Measurements from ENCODE around the gene PLCL1.

The PLCL1 gene

DNA sequence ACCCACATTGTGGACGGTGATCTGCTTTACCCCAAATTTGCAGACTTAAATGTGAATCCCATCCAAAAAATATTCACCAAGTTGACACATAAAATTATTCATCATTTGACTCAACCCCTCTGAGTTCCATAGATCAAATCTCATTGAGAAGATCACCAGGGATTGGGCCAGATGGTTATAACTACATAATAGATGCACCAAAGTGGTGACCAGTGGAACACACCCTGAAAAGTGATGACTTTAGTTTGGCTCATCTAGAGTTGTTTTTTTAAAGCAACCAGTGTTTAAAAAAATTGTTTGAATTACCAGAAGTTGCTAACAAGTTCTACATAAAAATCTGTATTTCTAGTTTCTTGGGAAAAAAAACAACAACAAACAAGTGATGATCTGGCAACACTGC is 155.0 kb downstream of the PLCL1 start:
- DNase-seq: no peak

DNA sequence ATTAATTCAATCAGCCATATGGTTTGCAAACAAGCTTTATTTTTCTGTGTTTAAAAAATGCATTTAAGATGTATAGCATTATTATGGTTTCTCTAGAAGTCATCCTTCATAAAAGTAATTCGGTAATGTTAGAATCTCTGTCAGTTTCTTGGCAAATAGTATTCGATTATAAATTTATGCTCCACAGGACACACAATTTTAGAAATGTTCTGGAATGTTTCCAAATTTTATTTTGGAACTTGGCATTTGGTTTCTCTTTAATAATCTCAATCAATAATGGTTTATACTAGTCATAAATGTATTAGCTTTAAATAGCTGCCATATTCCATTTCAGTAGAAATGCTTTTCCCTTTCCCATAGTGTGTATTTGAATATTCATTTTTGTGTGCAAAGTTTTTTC is 156.4 kb downstream of the PLCL1 start:
- DNase-seq: no peak

DNA sequence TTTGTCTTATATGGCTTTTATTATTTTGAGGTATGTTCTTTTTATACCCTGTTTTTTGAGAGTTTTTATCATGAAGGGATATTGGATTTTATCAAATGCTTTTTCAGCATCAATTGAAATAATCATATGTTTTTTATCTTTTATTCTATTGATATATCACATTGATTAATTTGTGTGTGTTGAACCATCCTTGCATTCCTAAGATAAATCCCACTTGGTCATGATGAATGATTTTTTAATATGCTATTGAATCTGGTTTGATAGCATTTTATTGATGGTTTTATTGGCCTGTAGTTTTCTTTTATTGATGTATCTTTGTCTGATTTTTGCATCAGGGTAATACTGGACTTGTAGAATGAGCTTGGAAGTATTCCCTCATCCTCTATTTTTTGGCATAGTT is 160.3 kb downstream of the PLCL1 start:
- no peak for DNase-seq

DNA sequence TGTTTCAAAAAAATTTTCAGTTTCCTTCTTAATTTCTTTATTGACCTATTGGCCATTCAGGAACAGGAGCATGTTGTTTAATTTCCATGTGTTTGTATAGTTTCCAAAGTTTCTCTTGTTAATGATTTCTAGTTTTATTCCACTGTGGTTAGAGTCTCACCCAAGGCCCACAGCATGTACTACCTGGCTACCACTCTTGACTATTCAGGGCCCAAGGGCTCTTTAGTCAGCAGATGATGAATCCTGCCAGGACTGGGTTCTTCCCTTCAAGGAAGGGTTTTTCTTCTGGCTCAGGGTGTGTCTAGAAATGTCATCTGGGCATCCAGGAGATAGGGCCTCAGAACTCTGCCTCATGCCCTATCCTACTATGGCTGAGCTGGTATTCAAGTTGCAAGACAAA is 161.4 kb downstream of the PLCL1 start:
- no peak for DNase-seq

DNA sequence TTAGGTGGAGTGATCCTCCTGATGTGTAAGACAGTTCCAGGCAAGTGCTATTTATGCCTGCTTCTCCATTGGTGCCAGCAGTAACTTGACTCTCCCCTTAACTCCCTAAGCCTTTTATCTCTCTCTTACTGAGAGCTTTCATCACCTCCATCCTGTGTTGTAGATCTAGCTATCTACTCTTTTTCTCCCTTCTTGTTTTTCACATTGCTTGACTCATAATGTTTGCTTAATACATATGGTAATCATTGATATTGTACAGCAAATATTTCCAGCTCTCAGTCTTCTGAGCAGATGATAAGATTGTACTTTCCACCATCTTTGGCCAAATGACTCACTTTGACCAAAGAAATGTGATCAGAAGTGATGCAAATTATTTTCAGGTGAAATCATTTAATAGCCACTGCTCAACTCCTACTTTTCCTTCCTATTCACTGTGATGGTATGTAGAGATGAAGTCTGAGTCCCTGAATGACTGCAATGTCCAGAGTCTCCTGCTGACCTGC is 165.0 kb downstream of the PLCL1 start:
- no peak for DNase-seq

DNA sequence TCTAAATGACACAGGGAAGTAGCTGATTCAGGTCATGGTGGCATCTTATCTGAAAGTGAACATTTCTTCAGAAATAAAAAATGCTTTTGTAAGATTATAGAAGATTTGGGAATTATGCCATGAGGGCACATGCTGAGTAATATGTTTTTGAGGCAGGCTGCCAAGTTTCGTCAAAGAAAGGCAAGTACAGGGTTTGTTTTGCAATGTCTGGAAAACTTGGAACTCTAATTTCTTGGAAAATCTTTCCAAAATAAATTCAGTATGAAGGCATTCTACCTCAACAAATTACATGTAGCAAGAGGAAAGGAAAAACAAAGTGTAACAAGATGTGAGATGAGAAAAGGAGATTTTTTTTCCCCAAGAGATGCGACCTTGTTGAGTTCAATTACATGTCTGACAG is 167.7 kb downstream of the PLCL1 start:
- no peak for DNase-seq

DNA sequence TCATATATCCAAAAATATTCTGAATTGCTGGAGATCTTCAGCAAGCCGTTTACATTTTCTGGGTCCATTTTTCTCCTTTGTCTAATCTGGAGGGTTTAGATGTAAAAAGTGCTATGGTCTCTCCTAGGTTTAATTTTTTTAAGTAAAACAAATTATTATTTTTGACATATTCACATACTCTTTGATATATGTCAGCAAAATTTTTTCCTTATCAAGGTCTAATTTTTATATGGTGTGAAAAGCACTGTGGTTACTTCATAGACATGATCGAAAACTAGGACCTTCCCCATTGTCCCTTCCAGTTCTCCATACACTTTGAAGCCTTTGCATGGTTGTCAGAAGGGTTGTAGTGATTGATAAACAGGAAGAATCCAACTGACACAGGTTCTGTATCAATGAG is 168.2 kb downstream of the PLCL1 start:
- no peak for DNase-seq

DNA sequence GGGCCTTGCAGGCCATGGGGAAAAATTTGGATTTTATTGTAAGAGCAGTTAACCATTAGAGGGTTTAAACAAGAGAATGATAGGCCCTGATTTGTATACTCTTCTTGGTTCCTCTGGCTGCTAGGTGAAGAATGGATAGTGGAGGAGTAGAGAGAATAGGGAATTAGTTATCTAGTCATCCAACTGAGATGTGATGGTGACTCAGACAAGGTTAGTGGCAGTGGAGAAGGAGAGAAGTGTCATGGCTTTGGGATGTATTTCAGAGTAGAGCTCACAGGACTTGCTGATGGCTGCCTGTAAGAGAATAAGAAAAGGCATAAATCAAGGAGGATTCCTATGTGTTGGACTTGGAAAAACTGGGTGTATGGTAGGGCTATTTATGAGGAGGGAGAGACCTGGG is 169.4 kb downstream of the PLCL1 start:
- no peak for DNase-seq

DNA sequence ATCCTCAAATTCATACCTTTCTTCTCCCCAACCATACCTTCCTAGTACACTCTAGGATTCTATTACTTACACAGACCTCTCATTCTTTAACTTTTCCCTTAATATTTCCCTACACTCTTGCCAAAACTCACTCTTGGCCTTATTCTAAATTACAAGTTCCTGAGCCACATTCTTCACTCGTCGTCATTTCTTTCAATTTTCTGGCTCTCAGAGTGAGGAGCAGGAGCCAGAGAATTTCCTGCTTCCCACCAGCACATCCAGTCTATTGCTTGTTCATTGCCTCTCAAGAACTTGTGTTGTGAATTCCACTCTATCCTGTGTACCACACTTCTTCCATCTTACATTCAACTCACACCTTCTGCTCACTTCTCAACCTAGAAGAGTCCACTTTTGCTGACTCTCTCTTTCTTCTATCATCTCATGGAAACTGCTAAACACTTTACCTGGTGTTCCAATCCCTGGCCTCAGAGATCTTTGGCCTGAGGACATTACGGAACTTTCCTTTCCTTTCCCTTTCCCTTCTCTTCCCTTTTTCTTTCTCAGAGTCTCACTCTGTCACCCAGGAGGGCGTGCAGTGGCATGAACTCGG is 171.6 kb downstream of the PLCL1 start:
- no peak for DNase-seq

DNA sequence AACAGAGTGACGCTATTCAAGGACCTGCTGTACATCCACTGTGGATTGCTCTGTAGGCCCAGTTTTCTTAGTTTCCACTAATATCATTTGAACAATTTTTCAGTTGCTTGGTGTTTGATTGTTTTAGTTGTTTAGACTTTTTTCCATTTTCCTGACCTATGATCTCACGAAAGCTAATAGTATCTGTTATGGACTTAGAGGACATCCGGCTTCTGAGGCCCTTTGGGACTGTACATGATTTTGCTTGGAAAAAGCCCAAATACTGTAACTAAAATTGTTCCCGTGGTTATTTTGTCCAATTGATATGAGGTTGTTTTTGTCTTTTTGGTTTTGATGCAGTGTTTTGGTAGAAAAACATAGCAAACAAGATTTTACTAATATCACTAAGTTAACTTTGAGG is 174.6 kb downstream of the PLCL1 start:
- no peak for DNase-seq

DNA sequence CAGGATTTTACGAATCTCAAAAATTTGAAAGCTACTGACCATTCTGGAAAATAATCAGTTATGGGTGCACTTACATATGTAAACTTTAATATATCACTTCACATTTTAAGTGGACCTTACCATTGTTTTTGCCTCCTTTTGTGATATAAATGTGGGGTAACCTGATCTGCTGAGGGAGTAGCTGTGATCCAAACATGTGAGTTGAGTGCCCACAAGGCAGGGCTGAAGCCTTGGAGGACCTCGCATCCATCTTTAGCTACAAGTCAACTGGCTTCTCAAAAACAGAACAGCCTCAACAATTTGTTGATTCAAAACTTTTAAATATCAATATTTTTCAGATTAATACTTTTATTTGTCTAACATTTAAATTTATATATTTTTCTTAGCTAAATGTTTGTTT is 178.2 kb downstream of the PLCL1 start:
- no peak for DNase-seq

DNA sequence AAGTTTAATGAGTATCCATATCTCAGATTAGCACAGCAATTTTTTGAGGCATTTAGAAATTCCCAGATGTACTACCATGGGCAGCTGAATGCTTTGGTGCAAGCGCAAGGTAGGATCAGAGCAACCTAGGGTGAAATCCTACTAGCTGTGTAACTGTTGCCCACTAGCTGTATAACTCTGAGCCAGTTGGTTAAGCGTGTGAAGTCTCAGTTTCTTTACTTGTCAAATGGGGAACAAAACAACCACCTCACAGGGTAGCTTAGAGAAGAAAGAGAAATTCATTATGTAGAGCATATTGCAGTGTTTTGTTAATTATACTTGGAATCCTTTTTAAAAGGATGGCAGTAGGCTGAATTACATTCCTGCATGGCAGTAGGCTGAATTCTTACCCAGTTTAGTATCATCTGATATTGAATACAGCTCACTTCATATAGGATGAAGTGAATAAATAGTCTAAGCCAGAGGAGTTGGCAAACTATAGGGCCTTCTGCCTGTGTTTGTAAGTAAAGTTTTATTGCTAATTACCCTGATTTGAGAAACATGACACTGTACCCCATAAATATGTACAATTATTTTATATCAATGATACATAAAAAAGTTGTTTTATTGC is 180.7 kb downstream of the PLCL1 start:
- DNase-seq: no peak

DNA sequence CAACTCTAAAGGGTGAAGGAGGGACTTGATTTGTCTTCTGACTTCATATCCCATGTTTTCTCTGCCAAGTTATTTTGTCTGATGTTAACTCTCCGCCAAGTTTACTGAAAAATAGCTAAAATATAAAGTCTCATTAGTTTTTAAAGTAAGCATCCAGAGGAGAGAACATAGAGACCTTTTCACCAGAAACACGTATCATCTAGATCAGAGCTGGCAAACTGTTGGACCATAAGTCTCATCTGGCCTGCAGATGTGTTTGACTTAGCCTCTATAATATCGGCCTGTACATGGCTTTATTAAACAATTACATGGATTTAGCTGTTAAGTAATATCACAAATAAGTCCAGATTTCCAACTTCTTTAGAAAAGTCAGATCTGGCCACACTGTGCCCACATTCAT is 182.6 kb downstream of the PLCL1 start:
- DNase-seq: no peak

DNA sequence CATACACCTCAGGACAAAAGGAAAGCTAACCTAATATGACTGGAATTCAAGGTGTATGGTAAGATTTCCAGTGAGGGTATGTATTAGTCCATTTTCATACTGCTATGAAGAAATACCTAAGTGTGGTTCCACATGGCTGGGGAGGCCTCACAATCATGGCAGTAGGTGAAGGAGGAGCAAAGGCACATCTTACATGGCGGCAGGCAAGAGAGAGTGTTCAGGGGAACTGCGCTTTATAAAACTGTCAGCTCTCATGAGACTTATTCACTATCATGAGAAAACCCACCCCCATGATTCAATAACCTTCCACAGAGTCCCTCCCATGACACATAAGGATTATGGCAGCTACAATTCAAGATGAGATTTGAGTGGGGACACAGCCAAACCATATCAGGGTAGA is 186.0 kb downstream of the PLCL1 start:
- no peak for DNase-seq

DNA sequence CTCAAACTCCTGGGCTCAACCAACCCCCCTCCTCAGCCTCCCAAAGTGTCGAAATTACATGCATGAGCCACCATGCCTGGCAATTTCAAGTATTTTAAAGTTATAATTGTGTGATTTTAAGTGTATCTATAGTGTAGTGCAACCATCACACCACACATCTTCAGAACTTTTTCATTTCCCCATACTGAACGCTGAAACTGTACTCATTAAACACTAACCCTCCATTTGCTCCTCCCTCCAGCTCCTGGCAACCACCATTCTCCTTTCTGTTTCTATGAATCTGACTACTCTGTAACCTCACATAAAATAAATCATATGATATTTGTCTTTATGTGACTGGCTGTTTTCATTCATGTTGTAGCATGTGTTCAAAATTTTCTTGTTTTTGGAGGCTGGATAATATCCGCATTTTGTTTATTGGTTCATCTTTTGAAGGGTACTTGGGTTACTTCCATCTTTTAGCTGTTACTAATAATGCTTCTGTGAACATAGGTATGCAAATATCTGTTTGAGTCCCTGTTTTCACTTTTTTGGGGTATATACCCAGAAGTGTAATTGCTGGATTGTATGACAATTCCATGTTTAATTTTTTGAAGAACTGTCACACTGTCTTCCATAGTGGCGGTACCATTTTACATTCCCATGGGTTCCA is 188.2 kb downstream of the PLCL1 start:
- DNase-seq: no peak

DNA sequence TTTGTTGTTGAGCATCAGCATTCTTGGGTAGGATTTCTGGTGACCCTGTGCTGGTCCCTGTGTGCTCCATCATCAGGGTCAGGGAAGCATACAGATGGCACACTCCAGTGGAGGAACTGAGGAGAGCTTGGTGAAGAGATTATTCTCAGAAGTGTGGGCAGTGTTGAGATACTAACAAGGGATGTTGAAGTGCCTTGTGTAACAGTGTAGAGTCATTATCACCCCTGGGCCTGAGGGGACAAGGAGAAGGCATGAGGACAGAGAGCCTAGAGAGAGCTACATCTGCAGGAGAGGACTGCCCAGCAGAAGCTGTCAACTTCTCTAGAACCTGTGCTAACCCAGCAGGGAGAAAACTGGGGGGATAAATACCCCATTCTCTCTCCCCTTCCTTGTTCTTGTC is 189.0 kb downstream of the PLCL1 start:
- no peak for DNase-seq

DNA sequence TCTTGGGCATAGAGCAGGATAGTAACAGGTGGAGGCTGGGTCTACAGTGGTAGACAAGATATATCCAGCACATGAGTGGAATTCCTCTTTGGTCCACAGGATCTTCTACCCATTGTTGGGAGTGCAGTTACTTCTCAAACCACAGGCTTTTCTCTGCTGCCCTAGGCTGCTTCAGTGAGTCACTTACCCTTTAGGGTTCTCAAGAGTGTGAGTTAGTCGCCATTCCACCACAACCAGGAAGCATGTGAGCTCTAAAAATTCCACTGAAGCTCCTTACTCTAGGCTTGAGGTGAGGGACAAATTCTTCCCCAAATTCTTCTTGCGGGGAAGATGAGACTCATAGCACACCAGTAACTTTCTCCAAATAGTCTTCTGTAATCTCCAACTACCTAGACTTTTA is 189.4 kb downstream of the PLCL1 start:
- no peak for DNase-seq

DNA sequence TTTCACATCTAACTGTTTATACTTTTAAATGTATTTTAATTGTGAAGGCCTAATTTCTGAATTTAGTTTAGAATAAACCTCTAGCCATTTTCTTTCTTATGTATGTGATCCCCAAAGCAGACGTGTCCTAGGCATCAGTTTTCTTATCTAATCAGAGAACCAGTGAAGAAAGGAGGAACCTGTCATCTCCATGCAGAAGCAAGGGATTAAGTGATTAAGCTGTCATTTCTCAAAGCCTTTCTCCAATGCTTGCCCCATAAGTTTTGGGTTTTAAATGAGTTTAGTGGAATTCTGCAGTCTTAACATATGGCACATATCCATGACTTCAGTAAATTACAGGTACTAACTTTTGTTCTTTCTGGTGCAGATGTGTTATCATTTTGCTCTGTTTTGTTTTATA is 190.4 kb downstream of the PLCL1 start:
- no peak for DNase-seq

DNA sequence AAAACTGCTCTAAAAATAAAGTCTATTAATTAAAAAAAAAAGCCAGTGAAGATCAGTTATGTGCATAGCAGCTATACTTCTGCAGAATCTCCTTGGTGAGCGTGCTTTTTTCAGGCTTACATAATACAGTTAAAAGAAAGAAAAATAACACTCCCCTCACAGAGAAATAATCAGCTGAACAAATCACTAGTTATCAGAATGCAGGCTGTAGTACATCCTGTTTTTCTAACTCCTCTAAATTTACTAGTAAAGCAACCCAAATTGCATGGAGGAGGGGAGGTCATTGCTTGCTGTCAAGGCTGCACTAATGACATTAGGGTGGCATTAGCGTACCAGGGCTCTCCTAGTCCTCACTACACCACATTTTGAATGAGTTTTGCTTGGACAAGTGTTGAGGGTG is 192.2 kb downstream of the PLCL1 start:
- no peak for DNase-seq

DNA sequence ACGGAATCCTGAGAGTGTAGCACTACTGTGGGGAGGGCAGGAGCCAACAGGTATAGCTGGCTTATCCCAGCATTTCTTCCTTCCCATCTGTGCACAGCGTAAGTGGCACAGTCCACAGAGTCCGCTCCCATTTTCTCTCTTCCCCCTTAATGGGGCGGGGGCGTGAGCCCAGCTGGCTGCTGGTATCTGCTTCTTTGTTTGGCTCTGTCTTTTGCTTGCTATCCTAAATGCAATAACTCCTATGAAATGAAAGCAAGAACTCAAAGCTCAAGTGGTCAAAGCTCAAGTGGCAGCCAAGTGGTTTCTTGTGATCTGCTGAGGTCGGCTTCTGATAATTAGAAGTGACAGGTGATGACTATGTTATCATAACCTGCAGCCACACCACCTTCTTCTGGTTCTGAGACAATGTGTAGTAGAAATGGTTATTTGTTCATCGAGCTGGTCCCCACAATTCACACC is 192.7 kb downstream of the PLCL1 start:
- no peak for DNase-seq

DNA sequence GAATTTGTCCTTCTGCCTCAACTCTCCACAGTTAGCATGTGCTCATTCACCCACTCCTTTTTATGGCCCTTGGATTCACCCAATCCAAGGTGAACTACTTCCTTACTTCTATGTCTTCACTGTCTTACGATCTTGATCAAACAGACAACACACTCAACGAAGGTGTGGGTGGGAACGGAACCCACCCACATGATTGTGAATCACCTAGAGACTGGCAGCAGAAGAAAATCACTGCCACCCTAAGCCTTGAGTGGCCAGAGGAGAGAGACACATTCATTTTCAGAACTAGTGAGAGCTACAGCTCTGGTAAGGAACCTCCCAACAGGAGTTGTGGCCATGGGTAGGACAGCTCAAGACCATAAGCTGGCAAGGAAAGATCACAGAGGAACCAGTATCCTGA is 194.3 kb downstream of the PLCL1 start:
- no peak for DNase-seq

DNA sequence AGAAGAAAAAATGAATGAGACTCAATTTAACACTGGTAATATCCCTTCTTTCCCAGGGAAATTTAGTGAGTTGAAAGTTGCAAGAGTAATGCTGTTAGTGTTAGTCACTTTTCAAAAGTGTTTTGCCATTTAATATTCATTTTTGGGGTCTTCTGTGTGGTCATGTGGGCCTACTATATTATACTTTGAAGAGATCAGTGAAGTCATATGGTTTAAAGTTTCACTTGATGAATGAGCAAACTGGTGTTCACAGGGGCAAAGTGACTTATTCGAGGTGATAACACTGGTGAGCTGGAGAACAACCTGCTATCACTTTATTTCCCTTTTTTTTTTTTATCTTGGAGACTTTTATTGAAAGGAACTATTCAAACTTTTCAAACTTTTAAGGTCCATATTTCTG is 196.0 kb downstream of the PLCL1 start:
- no peak for DNase-seq

DNA sequence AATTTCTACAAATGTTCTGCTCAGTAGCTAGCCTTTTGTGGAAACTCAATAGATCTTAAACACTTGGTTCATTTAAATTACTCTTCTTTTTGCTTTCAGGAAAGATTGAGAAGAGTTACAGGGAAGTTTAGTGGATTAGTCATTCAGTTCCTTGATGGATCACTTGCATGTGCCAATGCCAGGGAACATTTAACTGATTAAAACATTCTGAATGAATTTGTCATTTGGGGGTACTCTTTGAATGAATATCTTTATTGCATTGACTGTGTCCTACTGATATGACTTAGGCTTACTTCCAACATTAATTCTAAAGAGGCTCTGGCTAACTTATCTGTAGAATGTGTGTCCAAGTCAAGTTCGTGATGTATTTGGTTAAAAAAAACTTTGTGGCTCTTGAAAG is 199.8 kb downstream of the PLCL1 start:
- no peak for DNase-seq
